K562 (cell line): ENCODE results near the gene PTPRO. TPM values are rescaled to one million over a fixed set of nuclear protein-coding genes. Genes with fewer than 3 reads are reported as not detected.

ENCODE experiments used
- ATAC-seq: fragments of 200-7000 bp; cut with Tn5 transposase; 3 replicates; pipeline ENCODE4 v1.9.1; 2020; ENCODE audit warnings: moderate library complexity
- BruUV-seq: library from RNA; stranded (reverse); fragments of 400-500 nt; replicated peaks from 2 replicates; lab custom pipeline; 2021; lab: Mats Ljungman, UMichigan
- CTCF ChIA-PET: fragments of 300-600 bp; formaldehyde crosslinking; extraction: SDS; loops from one replicate; lab custom pipeline; 2021; ENCODE audit warnings: low intra/inter-chr PET ratio; lab: Yijun Ruan, JAX
- POLR2A ChIA-PET: fragments of 300-600, 350-650 bp; sonication (Branson Sonifier 250); formaldehyde crosslinking; extraction: SDS; loops from one replicate; lab custom pipeline; 2021; ENCODE audit warnings: antibody characterized with exemption, inconsistent platforms; lab: Yijun Ruan, JAX
- DNase-seq, 4 experiments: peaks; one replicate each; pipeline versions ENCODE4 v3.0.0 to v3.0.0-alpha.2; 2011 to 2018; ENCODE audit warnings: low spot score in 3 of 4, mixed read lengths in 3 of 4; ENCODE audit errors: extremely low read depth in 1 of 4
- FAIRE-seq: peaks from 2 replicates; lab custom pipeline; 2011; peaks lifted over from hg19 to GRCh38; lab: Jason Lieb, UNC
- H2AFZ ChIP-seq: 2 replicates; pipeline ENCODE4 v1.6.0; 2011; ENCODE audit warnings: low read depth, low read length, control low read depth, inconsistent platforms
- H3K27ac ChIP-seq: fragments of 200-600 bp; 3 replicates; pipeline ENCODE4 v1.8.0; 2011; ENCODE audit warnings: low read depth, mild to moderate bottlenecking, control low read depth, inconsistent platforms, low read length, moderate library complexity, mixed read lengths; ENCODE audit errors: extremely low read depth
- H3K27me3 ChIP-seq, 2 experiments: fragments of 300-600 bp in 1 of 2; 2 replicates in 1 of 2; 3 replicates in 1 of 2; pipeline versions ENCODE4 v1.6.0 to v1.8.0; 2011; ENCODE audit warnings: inconsistent platforms in 2 of 2, low read length in 2 of 2, mild to moderate bottlenecking in 1 of 2, mixed read lengths in 1 of 2, moderate library complexity in 1 of 2; ENCODE audit not compliant: control insufficient read depth in 2 of 2, insufficient read depth in 2 of 2
- H3K36me3 ChIP-seq: fragments of 300-600 bp; 3 replicates; pipeline ENCODE4 v1.8.0; 2011; ENCODE audit warnings: mild to moderate bottlenecking, low read length, inconsistent platforms; ENCODE audit not compliant: control insufficient read depth, insufficient read depth
- H3K4me1 ChIP-seq, 2 experiments: fragments of 200-600 bp in 1 of 2; replicated peaks in 1 of 2; 2 replicates in 1 of 2; 3 replicates in 1 of 2; pipeline versions ENCODE4 v1.5.1 to v1.8.0; 2011; ENCODE audit warnings: inconsistent platforms in 2 of 2, low read length in 2 of 2, mild to moderate bottlenecking in 1 of 2, mixed read lengths in 1 of 2, moderate library complexity in 1 of 2; ENCODE audit not compliant: control insufficient read depth in 2 of 2, insufficient read depth in 2 of 2
- H3K4me2 ChIP-seq: 2 replicates; pipeline ENCODE4 v1.6.1; 2011; ENCODE audit warnings: low read length, control low read depth, inconsistent platforms, mixed read lengths; ENCODE audit not compliant: insufficient read depth
- H3K4me3 ChIP-seq: fragments of 200-600 bp; sonication (generic), shearing (Covaris generic); 2 replicates; pipeline ENCODE4 v1.5.1; 2016; ENCODE audit warnings: control low read depth, inconsistent platforms
- H3K79me2 ChIP-seq: fragments of 200-600 bp; 3 replicates; pipeline ENCODE4 v1.8.0; 2011; ENCODE audit warnings: low read length, inconsistent platforms; ENCODE audit not compliant: control insufficient read depth, insufficient read depth
- H3K9ac ChIP-seq, 2 experiments: 2 replicates each; pipeline versions ENCODE4 v1.6.0 to v1.6.1; 2011; ENCODE audit warnings: low read depth in 2 of 2, low read length in 2 of 2, control low read depth in 1 of 2, inconsistent platforms in 1 of 2, mild to moderate bottlenecking in 1 of 2, mixed read lengths in 1 of 2; ENCODE audit not compliant: insufficient read depth in 1 of 2
- H3K9me1 ChIP-seq: one replicate; pipeline ENCODE4 v1.6.0; 2011; ENCODE audit warnings: inconsistent platforms, mild to moderate bottlenecking, low read length, moderate library complexity; ENCODE audit not compliant: control insufficient read depth, insufficient read depth
- H3K9me3 ChIP-seq: replicated peaks from 2 replicates; pipeline ENCODE4 v1.5.1; 2011; ENCODE audit warnings: low read depth, low read length, inconsistent platforms; ENCODE audit not compliant: control insufficient read depth, insufficient read depth
- H4K20me1 ChIP-seq: replicated peaks from 2 replicates; pipeline ENCODE4 v1.6.1; 2011; ENCODE audit warnings: low read length, inconsistent platforms, mixed read lengths; ENCODE audit not compliant: control insufficient read depth, insufficient read depth
- CREB3 ChIP-seq: fragments of 450-650 bp; conservative IDR thresholded peaks from 2 replicates; pipeline ENCODE4 v1.6.1; 2016; ENCODE audit warnings: missing genetic modification characterization, low read depth, mild to moderate bottlenecking, missing compliant biosample characterization, moderate library complexity
- GABPB2 ChIP-seq: fragments of 250-450 bp; sonication (Bioruptor Pico); conservative IDR thresholded peaks from 2 replicates; pipeline ENCODE4 v1.5.1; 2021; ENCODE audit warnings: mild to moderate bottlenecking
- HOXB6 ChIP-seq: fragments of 250-450 bp; sonication (Bioruptor Pico); IDR thresholded peaks from 2 replicates; pipeline ENCODE4 v1.5.1; 2022; ENCODE audit warnings: mild to moderate bottlenecking, borderline replicate concordance
- NFE2L1 ChIP-seq: fragments of 450-650 bp; IDR thresholded peaks from 2 replicates; pipeline ENCODE4 v1.6.1; 2016; ENCODE audit warnings: missing genetic modification characterization, low read depth, mild to moderate bottlenecking, missing compliant biosample characterization, moderate library complexity, borderline replicate concordance
- POLR2B ChIP-seq: fragments of 450-650 bp; IDR thresholded peaks from 2 replicates; pipeline ENCODE4 v1.6.1; 2018; ENCODE audit warnings: low read depth; ENCODE audit not compliant: partially characterized antibody
- ZBTB40 ChIP-seq, 2 experiments: fragments of 450-650 bp in 1 of 2; sonication (generic) in 1 of 2; formaldehyde crosslinking in 1 of 2; IDR thresholded peaks; 2 replicates each; pipeline versions ENCODE4 v1.7.1 to v1.9.0; 2016 to 2022; ENCODE audit warnings: inconsistent platforms in 1 of 2, mild to moderate bottlenecking in 1 of 2, missing genetic modification reagents in 1 of 2
- ZFP91 ChIP-seq: sonication (generic); formaldehyde crosslinking; IDR thresholded peaks from 2 replicates; pipeline ENCODE4 v1.8.0; 2022; ENCODE audit warnings: mild to moderate bottlenecking, missing genetic modification reagents
- ZNF655 ChIP-seq: fragments of 250-450 bp; sonication (Bioruptor Pico); IDR thresholded peaks from 2 replicates; pipeline ENCODE4 v1.5.0; 2021
- WGBS: fragments of 100-300 bp; shearing (Covaris generic); methylation state at CpG from one replicate; pipeline ENCODE4 v1.1.6; 2016; ENCODE audit warnings: low coverage, mixed read lengths; ENCODE audit not compliant: insufficient coverage; ENCODE audit errors: missing lambda C conversion rate; 5-methylcytosine and 5-hydroxymethylcytosine counted together
- in situ Hi-C: fragments of 300-500 bp; cut with MboI; formaldehyde crosslinking; loops from 4 replicates; pipeline ENCODE4 v1.15.0; 2018; ENCODE audit warnings: inconsistent platforms, mixed read lengths
- intact Hi-C: fragments of 100-400 bp; cut with micrococcal nuclease; formaldehyde crosslinking; loops from 2 replicates; pipeline ENCODE4 v1.14.2; 2022
- polyA plus RNA-seq, 8 experiments: library from polyadenylated mRNA; depleted of rRNA in 4 of 8; stranded (reverse) in 5 of 8; unstranded in 3 of 8; fragments of >200 nt; fragmentation: Nextera tagmentation in 2 of 8; fragmentation: Illumina TruSeq in 1 of 8; extraction: Ambion mirVana in 2 of 8; extraction: Trizol in 1 of 8; gene quantifications; 2 replicates each; pipeline versions ENCODE4 v1.2.1 to v1.2.3, GENCODE V29; 2011 to 2014; ENCODE audit warnings: inconsistent platforms in 1 of 8, missing spikeins in 1 of 8
- total RNA-seq, 7 experiments: library from RNA; depleted of rRNA in 6 of 7; stranded (reverse); fragments of >200 nt in 6 of 7; fragmentation: Illumina TruSeq in 2 of 7; extraction: Trizol in 2 of 7; gene quantifications; 2 replicates each; pipeline versions ENCODE4 v1.2.1 to v1.2.3, GENCODE V29; 2011 to 2021; ENCODE audit warnings: low replicate concordance in 1 of 7

The PTPRO gene
- total and polyA plus RNA-seq, 9 of the 15 experiments (the other 6 are each of a cell fraction or from before 2014, with no cell fraction given), result 0.22 TPM; not detected in 8

- no peak overlapping the region for H3K4me2 ChIP-seq
- TF ChIP-seq NFE2L1 (tag), result no peak
- no peak for TF ChIP-seq HOXB6 (CRISPR knock-in tag)
- TF ChIP-seq CREB3 (tag), result no peak
- no peak for TF ChIP-seq ZFP91 (CRISPR knock-in tag)
- TF ChIP-seq ZNF655 (CRISPR knock-in tag), result no peak
- TF ChIP-seq GABPB2, result no peak
- TF ChIP-seq ZBTB40 (IDR thresholded peaks at IDR 0.05), result no peak
- TF ChIP-seq ZBTB40 (CRISPR knock-in tag; IDR thresholded peaks at IDR 0.05), result no peak
- no peak for TF ChIP-seq POLR2B
Measured at GRCh38 chr12:15320881-15321280, 1.4 kb upstream of the PTPRO start.

More at GRCh38 chr12:15320881-15321280, 1.4 kb upstream of the PTPRO start:
- H3K4me1 ChIP-seq, result no peaks in the 10 kb centered on the region
- no peaks in the 10 kb centered on the region for H3K9me3 ChIP-seq
- H4K20me1 ChIP-seq, result no peaks in the 10 kb centered on the region
- H2AFZ ChIP-seq, result no peak overlapping the region
- WGBS, result 60% methylated on average over 1 of the region's 1 CpG
- BruUV-seq, result no TSS peak
- ChIA-PET POLR2A (no interaction called here), CTCF (no interaction called here)
- DNase-seq, result no peak
- H3K9ac ChIP-seq, result no peak overlapping the region
- H3K27ac ChIP-seq, result no peak overlapping the region
- in situ Hi-C loops, result no loop called here
- intact Hi-C loops, result no loop called here
- ATAC-seq, result no peak
- H3K79me2 ChIP-seq, result no peaks in the 10 kb centered on the region
- H3K4me3 ChIP-seq, result no peak overlapping the region
- no peaks in the 10 kb centered on the region for H3K36me3 ChIP-seq
- no peak for FAIRE-seq
- no peaks in the 10 kb centered on the region for H3K27me3 ChIP-seq
- H3K9me1 ChIP-seq, result no peaks in the 10 kb centered on the region
